IMR-90 (cell line): Measurements from ENCODE around the gene GOSR1.

ENCODE experiments used
- CTCF ChIP-seq: conservative IDR thresholded peaks from 2 replicates; pipeline ENCODE4 v1.5.1; 2012; ENCODE audit warnings: mild to moderate bottlenecking, low read depth, low read length, improper control_type of control experiment
- MAFK ChIP-seq: IDR thresholded peaks from 2 replicates; pipeline ENCODE4 v1.6.1; 2012; ENCODE audit warnings: low read depth, low read length, improper control_type of control experiment
- MXI1 ChIP-seq: IDR thresholded peaks from 2 replicates; pipeline ENCODE4 v1.6.1; 2012; ENCODE audit warnings: low read depth, mild to moderate bottlenecking, low read length, moderate library complexity, borderline replicate concordance
- RAD21 ChIP-seq: IDR thresholded peaks from 2 replicates; pipeline ENCODE4 v1.6.1; 2012; ENCODE audit warnings: low read length, improper control_type of control experiment
- TF ChIP-seq, protein P1 (sequence below): fragments of 150-350 bp; IDR thresholded peaks from 2 replicates; pipeline ENCODE4 v1.6.1; 2017; ENCODE audit warnings: mild to moderate bottlenecking, antibody characterized with exemption, low read length, low read depth

- no peak for TF ChIP-seq CTCF
- TF ChIP-seq MAFK, result 0 out of 2 replicates have a peak, but pooled peaks have one; percentile 12
- peak; percentile 9; the same call in 1 of the 2 replicates for TF ChIP-seq RAD21
- TF ChIP-seq, protein P1, sequence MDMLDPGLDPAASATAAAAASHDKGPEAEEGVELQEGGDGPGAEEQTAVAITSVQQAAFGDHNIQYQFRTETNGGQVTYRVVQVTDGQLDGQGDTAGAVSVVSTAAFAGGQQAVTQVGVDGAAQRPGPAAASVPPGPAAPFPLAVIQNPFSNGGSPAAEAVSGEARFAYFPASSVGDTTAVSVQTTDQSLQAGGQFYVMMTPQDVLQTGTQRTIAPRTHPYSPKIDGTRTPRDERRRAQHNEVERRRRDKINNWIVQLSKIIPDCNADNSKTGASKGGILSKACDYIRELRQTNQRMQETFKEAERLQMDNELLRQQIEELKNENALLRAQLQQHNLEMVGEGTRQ, result no peak
- TF ChIP-seq MXI1, result no peak
These were observed 42.5 kb downstream of the GOSR1 start for GRCh38 chr17:30519707-30520106.
